NCI-H345 treated with DMSO at 0.1 percent for 48 hours (cell line): Measurements from ENCODE around the gene NUBP2.

ENCODE experiments used
- DNase-seq: peaks from one replicate; lab custom pipeline; 2025; ENCODE audit not compliant: unreplicated experiment; lab: John Stamatoyannopoulos, UW

NUBP2 gene

DNA sequence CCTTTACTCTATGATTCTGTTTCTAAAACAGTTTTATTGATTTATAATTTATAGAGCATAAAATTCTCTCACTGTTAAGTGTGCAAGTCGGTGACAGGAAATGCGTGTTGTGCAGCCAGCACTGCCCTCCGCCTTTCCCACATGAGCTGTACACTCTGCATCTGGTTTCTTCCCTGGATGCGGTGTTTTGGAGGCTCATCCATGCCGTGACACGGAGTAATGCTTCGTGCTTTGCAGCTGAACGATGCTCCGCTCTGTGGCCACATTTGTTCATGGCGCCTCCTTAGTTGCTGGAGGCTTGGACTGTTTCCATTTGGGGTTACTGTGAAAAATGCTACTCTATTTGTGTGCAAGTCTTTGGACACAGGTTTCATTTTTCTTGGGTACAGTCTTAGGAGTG lies 17.9 kb downstream of the NUBP2 start:
- DNase-seq: no peak

DNA sequence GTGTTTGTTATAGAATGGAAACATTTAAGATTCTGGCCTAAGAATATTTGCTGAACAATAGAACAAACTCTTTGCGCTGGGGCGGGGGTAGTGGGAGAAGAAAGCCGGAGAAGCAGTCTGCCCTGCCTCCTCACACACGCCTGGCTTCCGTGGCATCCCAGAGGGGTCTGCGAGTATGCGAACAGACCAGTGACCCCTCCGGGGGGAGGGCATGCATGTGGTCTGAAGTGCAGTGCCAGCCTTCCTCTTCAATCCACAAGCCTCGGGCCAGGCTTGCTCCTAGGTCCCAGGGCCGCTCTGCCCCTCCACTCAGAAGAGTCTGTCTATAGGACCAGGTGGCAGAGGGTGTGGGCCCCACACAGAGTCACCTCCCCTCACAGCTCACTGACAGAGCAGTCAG lies 24.9 kb downstream of the NUBP2 start:
- DNase-seq: no peak

DNA sequence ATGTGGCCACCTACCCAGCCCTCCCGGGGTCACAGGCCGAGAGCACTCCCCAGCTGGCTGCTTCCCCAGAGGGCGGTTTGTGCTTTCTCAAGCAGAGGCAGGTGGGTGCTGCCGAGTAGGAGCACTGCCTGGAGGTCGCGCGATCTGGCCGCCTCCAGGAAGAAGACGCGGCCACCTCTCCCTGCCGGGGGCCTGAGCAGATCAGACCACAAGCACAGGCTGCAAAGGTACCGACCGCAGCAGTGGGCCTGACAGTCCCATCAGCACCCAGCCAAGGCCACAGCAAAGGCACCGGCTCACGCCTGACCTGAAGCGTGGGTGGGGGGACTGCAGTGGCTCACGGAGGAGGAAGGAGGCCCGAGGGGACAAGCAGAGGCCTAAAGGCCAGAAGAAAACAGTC lies 25.9 kb downstream of the NUBP2 start:
- no peak for DNase-seq

DNA sequence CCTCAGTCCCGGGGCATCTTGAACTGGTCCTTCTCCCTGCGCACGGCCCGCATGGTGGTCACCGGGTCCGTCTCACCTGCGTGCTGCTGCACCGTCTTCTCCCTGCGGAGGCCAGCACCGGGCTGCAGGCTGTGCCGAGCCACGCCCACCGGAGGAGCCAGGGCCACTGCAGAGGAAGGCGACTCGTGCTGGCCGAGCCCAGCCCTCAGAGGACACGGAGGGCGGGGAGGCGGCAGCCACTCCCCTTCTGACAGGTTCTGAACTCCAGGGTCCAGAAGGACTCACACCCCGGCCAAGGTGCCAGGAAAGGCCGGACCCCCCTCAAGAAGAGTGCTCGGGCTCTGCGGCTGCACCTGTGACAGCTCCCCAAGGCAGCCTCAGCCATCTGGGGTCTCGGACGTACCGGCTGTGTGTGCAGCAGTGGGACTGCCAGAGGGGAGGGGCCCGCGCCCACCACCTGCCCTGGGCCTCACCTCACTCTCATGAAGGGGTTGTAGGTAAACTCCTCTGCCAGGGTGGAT lies 26.6 kb downstream of the NUBP2 start:
- no peak for DNase-seq

DNA sequence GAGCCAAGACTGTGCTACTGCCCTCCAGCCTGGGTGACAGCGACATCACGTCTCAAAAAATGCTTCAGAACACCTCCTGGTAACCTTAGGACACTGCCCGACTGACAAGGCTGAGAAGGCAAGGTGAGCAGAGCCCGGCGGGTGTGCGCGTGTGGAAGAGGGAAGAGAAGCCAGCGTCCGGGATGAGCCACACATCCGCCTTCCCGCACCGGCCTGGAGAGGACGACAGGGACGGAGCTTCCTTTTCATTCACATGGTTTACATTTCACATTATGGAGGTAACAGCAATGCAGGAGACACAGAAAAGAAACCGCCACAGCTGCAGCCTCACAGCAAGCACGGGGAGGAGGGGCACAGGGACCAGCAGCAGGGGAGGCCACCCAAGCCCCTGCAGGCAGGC lies 27.3 kb downstream of the NUBP2 start:
- DNase-seq: no peak

DNA sequence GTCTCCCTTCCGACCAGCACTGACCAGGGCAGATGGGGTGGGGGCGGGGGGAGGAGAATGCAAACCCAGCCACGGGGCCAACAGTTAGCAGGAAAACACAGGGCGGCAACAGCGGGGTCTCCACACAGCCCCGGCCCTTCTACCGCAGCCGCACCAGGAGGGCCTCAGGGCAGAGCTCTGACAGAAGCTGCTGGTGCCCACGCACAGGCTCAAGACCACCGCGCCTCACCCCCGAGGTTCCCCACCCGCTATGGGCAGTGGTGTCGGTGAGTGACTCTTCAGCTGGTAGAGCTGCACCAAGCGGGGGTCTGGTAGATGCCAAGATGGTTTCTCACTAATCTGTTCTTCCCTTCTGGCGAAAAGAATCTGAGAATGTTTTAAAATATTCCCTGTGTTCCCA lies 27.8 kb downstream of the NUBP2 start:
- DNase-seq: no peak

DNA sequence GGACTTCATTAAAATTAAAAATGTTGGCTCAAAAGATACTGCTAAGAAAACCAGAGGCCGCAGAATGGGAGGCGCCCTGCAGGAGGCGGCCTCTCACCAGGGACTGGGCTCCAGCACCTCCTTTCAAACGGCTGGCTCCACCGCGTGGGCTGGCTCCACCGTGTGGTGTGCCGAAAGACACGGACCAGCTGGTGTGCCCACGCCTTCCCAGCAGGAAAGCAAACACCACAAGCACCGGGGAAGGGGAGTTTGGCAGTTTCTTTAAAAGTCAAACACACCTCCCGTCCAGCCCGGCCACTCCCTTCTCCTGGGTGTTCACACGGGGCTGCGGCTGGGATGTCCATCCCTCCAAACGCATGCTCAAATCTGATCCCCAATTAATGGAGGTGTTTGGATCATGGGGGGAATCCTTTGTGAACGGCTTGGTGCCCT lies 30.0 kb downstream of the NUBP2 start:
- DNase-seq: peak; percentile 66

DNA sequence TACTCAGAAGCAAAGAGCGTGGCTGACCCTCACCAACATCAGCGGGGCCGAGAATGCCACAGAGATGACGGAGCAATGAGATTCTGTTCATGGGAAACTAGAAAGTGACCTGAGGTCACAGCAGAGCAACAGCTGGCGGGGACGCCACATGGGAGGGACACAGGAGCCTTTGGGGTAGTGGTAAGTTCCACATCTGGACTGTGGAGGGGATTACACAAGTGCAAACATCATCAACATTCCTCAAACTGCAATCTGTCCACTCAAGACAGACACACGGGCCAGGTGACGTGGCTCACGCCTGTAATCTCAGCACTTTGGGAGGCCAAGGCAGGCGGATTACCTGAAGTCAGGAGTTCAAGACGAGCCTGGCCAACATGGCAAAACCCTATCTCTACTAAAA lies 32.7 kb downstream of the NUBP2 start:
- no peak for DNase-seq

DNA sequence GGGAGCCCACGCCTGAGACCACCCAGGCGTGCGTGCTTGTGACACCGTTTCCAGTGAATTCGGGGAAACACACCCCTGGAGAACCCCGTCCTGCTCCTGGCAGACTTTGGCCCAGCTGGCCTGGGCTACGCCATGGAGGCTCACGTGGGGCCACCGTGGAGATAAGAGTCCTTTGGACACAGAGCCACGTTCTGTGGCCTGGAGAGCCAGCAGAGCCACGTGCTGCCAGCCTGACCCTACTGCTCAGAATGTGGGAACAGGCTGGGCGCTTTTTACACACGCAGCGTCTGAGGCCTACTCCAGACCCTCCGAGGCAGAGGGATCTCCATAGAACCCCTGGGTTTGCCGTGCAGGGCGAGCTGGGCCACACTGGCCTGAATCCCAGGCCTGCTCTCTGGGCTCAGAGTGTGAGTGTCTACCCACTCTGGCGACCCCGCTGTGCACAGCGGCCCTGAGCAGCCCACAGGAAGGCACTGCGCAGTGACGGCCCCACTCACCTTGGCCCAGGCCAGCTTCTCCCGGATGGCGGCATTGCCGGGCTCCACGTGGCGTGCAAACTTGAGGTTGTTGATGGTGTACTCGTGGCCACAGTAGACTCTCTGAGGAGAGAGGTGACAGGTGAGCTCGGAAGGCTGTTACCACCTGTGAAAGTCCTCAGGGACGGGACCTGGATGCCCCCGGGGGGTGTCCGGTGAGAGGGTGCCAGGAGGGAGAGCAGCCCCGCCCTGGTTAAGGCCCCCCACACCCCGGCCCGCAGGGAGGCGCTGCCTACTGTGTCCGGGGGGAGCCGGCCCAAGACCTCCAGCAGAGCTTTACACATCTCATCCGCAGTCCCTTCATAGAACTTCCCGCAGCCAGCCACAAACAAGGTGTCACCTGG lies 33.9 kb downstream of the NUBP2 start:
- DNase-seq: no peak

DNA sequence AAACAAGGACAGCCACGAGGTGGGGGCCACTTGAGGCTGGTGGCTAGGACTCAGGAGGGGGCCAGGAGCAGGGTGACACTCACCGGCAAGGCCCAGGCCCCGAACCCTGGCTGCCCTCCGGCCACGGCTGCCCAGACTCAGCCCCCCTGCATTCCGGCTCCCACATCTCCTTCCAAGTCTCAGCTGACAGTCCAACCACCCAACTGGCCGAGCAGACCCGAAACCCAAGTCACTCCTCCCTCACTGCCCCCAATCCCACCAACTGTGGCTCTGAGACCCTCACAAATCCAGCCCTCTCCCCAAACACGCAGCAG lies 34.5 kb downstream of the NUBP2 start:
- no peak for DNase-seq

DNA sequence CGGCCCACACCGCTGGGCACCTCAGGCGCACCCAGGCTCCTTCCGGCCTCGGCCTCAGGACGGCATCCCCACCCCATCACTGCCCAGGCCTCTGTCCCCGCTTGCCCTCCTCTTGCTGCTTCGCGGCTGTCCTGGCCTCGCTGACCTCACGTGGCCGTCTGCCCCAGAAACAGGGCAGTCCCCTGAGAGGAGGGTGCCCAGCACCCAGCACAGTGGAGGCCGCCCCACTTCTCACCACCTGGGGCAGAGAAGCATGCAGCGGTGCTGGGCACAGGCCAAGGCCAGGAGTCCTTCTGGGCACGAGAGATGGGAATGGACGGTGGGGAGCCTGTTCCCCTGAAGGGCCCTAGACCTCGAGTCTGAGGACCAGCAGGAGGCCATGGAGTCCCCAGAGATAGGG lies 35.0 kb downstream of the NUBP2 start:
- no peak for DNase-seq

DNA sequence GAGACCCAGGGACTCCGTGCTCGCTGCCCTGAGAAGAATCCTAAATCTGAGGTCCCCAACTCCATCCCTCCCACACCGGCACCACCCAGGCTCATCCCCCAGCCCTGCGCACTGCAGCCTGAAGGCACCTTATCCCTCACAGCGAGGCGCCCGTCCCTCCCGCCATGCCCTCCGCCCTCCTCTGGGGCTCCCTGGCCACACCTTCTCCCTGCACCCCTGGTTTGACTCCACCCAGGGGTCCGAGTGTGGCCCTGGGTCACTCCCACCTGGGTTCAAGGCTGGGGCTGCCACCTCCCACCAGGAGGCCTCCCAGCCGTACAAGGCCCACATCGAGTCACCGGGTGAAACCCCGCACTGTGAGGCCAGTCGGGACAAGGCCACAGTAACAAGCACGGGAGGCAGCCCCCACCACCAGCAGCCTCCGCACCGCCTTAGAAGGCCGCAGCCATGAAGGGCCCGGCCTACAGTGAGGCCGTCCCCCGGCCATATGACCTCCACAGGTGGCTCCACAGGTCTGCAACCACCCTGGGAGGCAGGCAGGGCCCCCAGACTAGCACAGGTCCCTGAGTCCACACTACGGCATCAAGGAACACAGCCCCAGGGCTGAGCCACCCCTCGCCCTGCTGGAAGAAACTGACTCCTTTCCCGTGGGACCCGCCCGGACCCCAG lies 35.6 kb downstream of the NUBP2 start:
- DNase-seq: no peak

DNA sequence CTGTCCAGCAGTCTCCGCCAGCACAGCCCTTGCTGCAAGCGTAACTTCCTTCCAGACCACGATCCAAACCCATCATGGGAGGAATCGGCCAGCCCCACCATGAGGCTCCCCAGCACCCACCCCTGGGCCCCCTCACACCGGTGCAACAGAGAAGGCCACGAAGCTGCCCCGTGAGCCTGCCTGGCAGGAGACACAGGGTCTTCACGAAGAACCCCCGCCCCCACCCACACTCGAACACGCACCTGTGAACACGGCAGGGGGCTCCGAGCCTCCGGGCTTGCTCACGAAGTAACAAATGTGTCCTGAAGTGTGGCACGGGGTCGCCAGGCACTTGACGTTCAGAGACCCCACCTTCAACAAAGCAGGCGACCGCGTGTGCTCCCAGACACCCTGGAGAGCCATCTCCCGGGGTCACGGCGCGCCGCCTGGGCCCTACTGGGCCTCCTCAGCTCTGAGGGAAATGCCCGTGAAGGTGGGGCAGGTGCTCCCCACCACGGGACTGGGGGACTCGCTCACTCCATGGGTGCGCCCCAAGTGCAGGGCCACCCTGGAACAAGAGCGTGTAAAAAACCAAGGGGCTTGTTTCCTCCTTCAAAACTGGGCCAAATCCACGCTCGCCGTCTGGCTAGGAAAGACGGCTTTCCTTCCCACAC lies 36.2 kb downstream of the NUBP2 start:
- DNase-seq: no peak

DNA sequence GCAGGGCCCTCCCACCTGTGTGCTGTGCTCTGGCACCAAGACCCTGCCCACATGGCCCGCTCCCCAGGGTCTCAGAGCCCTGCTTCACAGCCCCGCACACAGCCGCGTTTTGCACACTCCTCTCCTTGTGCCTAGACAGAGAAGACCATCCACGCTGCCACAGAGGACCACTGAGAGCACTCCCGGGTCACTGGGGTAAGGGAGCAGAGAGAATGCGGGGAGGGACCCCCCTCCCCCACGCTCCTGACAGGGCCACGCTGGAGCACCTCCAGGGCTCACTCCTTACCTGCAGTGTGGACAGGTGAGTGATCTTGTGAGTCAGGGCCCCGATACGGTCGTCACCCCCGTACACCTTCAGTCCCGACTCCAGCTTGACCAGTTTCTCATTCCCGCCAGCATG lies 36.9 kb downstream of the NUBP2 start:
- DNase-seq: no peak

DNA sequence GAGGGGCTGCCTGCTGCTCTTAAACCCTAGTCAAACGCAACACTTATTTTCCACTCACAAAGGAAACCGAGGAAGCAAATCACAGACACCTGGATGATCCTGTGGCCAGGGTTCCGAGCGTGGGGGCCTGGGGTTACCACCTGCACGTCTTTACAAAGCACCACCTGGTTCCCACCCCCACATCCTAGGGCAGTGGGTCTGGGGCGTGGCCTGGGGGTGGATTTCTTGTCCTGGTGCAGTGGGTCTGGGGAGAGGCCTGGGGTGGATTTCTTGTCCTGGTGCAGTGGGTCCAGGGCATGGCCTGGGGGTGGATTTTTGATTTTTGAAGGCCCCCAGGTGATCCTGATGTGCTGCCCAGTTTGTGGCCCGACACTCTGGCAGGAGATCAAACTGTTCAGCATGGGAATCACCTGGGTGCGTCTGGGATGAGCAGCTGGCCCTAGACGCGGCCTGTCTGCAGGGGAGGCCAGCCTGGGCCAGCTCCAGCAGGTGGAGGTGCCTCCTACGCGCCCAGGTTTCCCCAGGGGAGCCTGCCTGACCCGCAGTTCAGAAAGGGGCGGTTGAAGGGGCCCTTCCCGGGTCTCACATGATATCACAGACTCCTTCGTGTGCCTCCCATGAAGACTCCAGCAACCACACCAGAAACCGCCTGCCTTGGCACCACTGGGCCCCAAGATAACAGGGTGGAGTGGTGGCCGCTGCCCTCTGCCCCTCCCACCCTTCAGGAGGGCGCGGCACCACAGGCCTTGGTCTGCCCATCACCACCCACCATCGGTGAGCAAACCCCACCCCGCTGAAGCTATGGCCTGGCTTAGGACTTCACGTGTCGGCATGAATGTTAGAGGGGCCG lies 37.6 kb downstream of the NUBP2 start:
- DNase-seq: no peak

DNA sequence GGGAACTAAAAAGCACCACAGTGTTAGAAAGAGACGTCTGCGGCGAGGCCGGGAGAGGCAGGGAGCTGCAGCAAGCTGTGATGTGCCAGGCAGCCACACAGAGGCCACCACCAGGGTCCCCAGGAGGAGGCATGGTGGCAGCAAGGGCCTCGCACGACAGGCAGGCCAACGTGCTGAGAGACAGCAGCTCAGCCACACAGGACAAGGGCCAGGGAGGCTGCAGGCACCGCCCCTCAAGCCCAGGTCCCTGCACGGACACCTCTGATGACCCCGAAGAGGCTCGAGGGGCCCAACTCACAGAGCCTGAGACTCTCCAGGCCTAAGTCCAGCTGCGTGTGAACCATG lies 38.2 kb downstream of the NUBP2 start:
- no peak for DNase-seq

DNA sequence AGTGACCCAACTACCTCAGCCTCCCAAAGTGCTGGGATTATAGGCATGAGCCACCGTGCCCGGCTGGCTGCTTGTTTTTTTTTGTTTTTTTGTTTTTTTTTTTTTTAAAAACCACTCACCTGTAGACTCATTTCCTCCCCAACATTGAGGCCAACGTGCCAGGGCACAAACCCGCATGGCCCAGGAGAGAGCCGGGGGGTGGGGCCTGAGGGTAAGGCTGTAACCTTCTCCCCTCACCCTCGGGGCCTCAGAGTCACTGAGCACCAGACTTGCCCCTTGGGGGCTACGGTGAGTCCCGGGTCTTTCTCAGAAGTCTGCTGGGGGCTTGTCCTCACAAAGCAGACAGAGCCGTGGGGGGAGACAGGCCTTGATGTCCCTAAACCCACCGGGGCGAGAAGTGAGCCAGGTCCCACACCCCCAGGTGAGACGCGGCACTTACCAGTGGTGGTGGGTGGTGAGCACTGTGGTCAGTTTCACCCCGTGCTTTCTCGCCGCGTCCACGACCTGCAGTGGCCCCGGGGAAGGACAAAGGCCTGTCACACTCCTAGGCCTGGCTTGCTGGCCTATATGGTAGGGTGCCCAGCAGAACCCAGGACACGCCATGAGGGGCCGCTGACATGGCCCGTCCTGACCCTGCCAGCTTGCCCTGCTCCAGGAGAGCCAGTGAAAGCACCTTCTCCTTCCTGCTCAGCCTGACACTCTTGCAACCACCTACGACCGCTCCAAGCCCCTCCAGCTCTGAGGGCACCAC lies 39.3 kb downstream of the NUBP2 start:
- no peak for DNase-seq

DNA sequence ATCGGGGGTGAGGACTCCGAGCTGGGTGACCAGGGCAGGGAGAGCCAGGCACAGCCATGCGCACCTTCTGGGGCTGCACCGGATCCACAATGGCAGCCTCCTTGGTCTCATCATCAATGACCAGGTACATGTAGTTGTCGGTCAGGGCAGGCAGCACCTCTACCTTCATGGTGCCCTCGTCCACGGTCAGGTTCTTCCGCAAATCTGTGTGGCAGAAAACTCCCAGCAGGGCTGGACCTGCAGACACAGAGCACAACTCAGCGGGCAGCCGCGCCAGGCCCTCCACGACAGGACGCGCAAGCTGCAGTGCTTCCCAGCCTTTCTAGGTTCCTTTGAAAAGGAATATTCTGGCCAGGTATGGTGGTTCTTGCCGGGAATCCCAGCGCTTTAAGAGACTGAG lies 40.0 kb downstream of the NUBP2 start:
- DNase-seq: no peak

DNA sequence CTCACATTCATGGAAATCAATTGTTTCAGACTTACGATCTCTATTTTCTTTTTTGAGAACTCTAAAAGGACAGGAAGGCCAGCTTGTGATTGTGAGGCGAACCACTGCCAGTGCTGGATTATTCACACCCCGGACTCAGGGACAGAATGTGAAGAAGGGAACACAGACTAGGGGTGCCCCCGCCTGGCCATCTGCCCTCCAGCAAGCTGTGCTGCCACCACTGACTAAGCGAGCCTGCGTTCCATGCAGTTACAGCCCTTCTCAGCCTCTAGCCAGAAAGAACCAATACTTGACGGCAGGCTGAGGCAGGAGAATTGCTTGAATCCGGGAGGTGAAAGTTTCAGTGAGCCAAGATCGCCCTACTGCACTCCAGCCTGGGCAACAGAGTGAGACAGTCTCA lies 41.1 kb downstream of the NUBP2 start:
- DNase-seq: no peak

DNA sequence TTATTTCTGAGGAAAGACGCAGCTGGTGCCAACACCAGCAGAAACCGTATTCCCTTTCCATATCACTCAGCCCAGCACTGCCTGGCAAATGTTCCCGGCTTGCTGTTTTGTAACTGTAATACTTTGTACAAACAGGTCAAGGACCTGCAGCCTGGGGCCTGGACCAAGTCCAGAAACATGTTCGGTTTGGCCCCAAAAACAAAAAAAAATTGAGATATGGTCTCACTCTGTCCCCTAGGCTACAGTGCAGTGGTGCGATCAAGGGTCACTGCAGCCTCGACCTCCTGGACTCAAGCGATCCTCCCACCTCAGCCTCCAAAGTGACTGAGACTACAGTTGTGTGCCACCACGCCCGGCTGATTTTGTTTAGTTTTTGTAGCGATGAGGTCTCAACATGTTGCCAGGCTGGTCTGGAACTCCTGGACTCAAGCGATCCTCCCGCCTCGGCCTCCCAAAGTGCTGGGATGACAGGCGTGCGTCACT lies 42.7 kb downstream of the NUBP2 start:
- no peak for DNase-seq
